Gastrocnemius medialis (tissue), 4 donors: ENCODE measurements around the gene GIT2. TPM values are rescaled to one million over a fixed set of nuclear protein-coding genes. Genes with fewer than 3 reads are reported as not detected.

ENCODE experiments used
- ATAC-seq, 2 donors: fragments of 150-250 bp; one replicate each; pipeline ENCODE4 v1.9.1; 2016
- DNase-seq, 2 donors: peaks; one replicate each; pipeline ENCODE4 v3.0.0-alpha.2; 2019
- H3K27ac ChIP-seq, 4 donors: fragments of 200-600 bp; sonication (generic); 1 replicate in 1 of 4; 2 replicates in 3 of 4; pipeline ENCODE4 v1.5.1; 2016 to 2018; ENCODE audit warnings: mild to moderate bottlenecking in 2 of 4, moderate library complexity in 1 of 4
- H3K27me3 ChIP-seq, 3 donors: fragments of 200-600 bp; sonication (generic) in 2 of 3; 1 replicate in 1 of 3; 2 replicates in 2 of 3; pipeline versions ENCODE4 v1.5.1 to v1.6.0; 2016 to 2019; ENCODE audit warnings: mild to moderate bottlenecking in 1 of 3, moderate library complexity in 1 of 3
- H3K36me3 ChIP-seq, 2 donors: fragments of 200-600 bp; sonication (generic) in 1 of 2; one replicate each; pipeline ENCODE4 v1.5.1; 2017 to 2018
- H3K4me1 ChIP-seq, 2 donors: fragments of 200-600 bp; sonication (generic) in 1 of 2; one replicate each; pipeline ENCODE4 v1.5.1; 2016 to 2017; ENCODE audit warnings: mild to moderate bottlenecking in 2 of 2
- H3K4me3 ChIP-seq, 4 donors: fragments of 200-600 bp; sonication (generic) in 3 of 4; 1 replicate in 1 of 4; 2 replicates in 3 of 4; pipeline ENCODE4 v1.5.1; 2016 to 2019; ENCODE audit warnings: mild to moderate bottlenecking in 2 of 4
- H3K9me3 ChIP-seq, 3 donors: fragments of 200-600 bp; sonication (generic) in 2 of 3; 1 replicate in 1 of 3; 2 replicates in 2 of 3; pipeline ENCODE4 v1.5.1; 2016 to 2019
- POLR2A ChIP-seq, 2 donors: fragments of 450-650 bp; IDR thresholded peaks; one replicate each; pipeline ENCODE4 v1.6.1; 2017; ENCODE audit warnings: antibody characterized with exemption in 2 of 2, mild to moderate bottlenecking in 2 of 2, moderate library complexity in 2 of 2
- in situ Hi-C, 4 donors: fragments of 200-750 bp; cut with MboI; loops; one replicate each; pipeline versions ENCODE4 v1.15.0 to v1.8.0; 2017; ENCODE audit warnings: low sequenced_read_pairs in 4 of 4
- intact Hi-C: fragments of 100-400 bp; cut with DNase I; formaldehyde crosslinking; loops from one replicate; pipeline ENCODE4 v1.15.1; 2023; ENCODE audit warnings: low total_unique reads
- total RNA-seq, 4 donors: library from RNA; depleted of rRNA; stranded (reverse); fragments of >200 nt; gene quantifications; one replicate each; pipeline versions ENCODE4 v1.1.0 to v1.2.3, GENCODE V29; 2016
- TF ChIP-seq, protein P1 (sequence below), 5 experiments: fragments of 450-650 bp in 3 of 5; fragments of 200-600 bp in 2 of 5; sonication (generic) in 2 of 5; IDR thresholded peaks in 4 of 5; conservative IDR thresholded peaks in 1 of 5; 1 replicate in 4 of 5; 2 replicates in 1 of 5; pipeline ENCODE4 v1.5.1; 2016 to 2019; ENCODE audit warnings: antibody characterized with exemption in 5 of 5, mild to moderate bottlenecking in 3 of 5, moderate library complexity in 3 of 5

Gene GIT2
- total RNA-seq, 4 donors from 2014 or later = 23.4 to 32.1 (median 23.6) TPM

DNA sequence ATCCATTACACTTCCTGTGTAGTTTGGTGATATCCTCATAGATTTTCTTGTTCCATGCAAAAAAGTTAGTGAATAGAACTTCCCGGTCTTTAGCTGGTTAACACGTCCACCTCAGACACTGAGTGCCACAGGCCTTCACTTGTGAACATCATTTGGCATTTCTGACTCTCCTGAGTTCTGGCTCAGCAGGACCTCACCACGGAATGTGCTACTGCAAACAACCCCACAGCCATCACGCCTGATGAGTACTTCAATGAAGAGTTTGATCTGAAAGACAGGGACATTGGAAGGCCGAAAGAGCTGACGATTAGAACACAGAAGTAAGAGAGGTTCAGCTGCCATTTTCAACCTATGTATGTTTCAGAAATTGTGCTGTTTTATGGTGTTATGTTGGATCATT lies 32.2 kb upstream of the GIT2 start:
- DNase-seq (no peak), ATAC-seq (no peak)
- in situ Hi-C loops (no loop called here), intact Hi-C loops (no loop called here)
- Histone ChIP-seq H3K4me1 (peaks cover 15 to 19% of the 10 kb centered on the region in 2 donors), H3K27ac (no peak overlapping the region), H3K36me3 (peaks cover 0 to 51% of the 10 kb centered on the region in 2 donors), H3K9me3 (no peaks in the 10 kb centered on the region), H3K27me3 (no peaks in the 10 kb centered on the region), H3K4me3 (no peak overlapping the region)
- TF ChIP-seq POLR2A (IDR thresholded peaks at IDR 0.05) = no peak
- TF ChIP-seq, protein P1, sequence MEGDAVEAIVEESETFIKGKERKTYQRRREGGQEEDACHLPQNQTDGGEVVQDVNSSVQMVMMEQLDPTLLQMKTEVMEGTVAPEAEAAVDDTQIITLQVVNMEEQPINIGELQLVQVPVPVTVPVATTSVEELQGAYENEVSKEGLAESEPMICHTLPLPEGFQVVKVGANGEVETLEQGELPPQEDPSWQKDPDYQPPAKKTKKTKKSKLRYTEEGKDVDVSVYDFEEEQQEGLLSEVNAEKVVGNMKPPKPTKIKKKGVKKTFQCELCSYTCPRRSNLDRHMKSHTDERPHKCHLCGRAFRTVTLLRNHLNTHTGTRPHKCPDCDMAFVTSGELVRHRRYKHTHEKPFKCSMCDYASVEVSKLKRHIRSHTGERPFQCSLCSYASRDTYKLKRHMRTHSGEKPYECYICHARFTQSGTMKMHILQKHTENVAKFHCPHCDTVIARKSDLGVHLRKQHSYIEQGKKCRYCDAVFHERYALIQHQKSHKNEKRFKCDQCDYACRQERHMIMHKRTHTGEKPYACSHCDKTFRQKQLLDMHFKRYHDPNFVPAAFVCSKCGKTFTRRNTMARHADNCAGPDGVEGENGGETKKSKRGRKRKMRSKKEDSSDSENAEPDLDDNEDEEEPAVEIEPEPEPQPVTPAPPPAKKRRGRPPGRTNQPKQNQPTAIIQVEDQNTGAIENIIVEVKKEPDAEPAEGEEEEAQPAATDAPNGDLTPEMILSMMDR (IDR thresholded peaks at IDR 0.05 in 4 of 5, conservative IDR thresholded peaks at IDR 0.05 in 1 of 5) = no peak

DNA sequence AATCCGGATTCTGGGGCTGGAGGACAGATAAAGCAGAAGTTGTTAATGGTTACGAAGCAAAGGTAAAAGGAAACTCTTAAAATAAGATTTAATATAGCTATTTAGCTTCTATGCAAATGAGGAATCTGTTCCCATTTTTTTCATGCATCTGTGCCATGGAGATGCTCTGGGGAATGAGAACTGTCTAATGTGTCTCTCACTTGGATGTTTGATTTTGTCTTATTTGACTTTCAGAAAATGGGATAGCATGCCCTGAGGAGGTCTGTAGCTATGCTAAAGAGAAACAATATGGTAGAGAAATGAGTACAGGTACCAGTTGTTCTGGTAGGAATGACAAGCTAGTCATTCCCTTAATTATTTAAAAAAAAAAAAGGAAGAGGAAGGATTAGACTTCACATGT lies 27.9 kb upstream of the GIT2 start:
- TF ChIP-seq, protein P1 (IDR thresholded peaks at IDR 0.05 in 4 of 5, conservative IDR thresholded peaks at IDR 0.05 in 1 of 5) = no peak
- DNase-seq (no peak), ATAC-seq (no peak)
- H3K36me3 ChIP-seq = peaks cover 0 to 45% of the 10 kb centered on the region in 2 donors
- intact Hi-C loops = no loop called here
- H3K27ac ChIP-seq = peak overlapping the region; percentile 30 to 50 (median 40)
- no peak overlapping the region for H3K4me3 ChIP-seq
- H3K9me3 ChIP-seq = no peaks in the 10 kb centered on the region
- no peaks in the 10 kb centered on the region for H3K27me3 ChIP-seq
- in situ Hi-C loops = no loop called here
- peaks cover 19 to 25% of the 10 kb centered on the region in 2 donors for H3K4me1 ChIP-seq

DNA sequence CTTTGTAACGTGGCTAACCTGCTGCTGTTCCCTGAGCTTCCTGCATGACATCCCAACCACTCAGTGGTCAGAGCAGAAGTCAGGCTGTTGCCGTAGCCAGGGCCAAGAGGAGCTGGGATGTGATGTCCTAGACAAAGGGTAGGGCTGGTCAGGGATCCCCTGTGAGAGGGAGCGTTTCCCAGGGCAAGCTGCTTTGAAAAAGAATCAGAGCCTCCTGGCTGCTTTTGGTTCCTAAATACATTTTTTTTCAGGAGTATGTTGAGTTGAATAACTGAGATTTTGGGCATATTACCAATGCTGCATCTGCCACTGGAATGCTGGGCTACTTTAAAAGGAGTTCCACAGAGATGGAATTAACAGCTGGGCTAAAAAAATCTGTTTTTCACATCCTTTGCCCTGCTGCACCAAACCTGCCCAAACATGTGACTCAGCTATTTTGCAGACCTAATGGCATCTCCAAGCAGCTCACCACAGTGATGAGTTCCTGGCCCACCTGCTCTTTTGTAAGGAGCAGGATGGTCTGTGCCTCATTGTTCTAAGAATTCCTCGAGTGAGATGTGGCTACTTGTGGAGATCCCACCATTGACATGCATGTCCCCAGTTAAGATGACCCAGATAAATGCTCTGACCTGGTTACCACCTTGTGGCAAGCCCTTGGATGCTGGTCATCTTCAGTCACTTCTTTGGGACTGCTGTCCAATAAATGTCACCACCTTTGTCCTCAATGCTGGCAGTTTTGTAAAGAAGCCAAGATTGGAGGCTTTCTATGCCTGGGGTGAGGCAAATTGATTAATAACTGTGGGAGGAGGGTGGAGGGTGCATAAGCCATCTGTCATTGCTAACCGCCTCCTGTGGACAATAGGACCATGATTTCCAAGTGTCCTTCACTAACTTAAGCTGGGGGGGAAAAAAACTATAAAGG lies 27.2 kb upstream of the GIT2 start:
- intact Hi-C loops (no loop called here), in situ Hi-C loops (no loop called here)
- H3K4me3 ChIP-seq = no peak overlapping the region
- H3K36me3 ChIP-seq = peaks cover 0 to 44% of the 10 kb centered on the region in 2 donors
- H3K4me1 ChIP-seq = peaks cover 19 to 25% of the 10 kb centered on the region in 2 donors
- no peak for TF ChIP-seq POLR2A (IDR thresholded peaks at IDR 0.05)
- TF ChIP-seq, protein P1 (IDR thresholded peaks at IDR 0.05 in 4 of 5, conservative IDR thresholded peaks at IDR 0.05 in 1 of 5) = no peak
- DNase-seq = no peak
- no peaks in the 10 kb centered on the region for H3K27me3 ChIP-seq
- H3K9me3 ChIP-seq = no peaks in the 10 kb centered on the region
- ATAC-seq = no peak
- H3K27ac ChIP-seq = peak overlapping the region in 3 of 4 donors; percentile 18 to 45 (median 34)

DNA sequence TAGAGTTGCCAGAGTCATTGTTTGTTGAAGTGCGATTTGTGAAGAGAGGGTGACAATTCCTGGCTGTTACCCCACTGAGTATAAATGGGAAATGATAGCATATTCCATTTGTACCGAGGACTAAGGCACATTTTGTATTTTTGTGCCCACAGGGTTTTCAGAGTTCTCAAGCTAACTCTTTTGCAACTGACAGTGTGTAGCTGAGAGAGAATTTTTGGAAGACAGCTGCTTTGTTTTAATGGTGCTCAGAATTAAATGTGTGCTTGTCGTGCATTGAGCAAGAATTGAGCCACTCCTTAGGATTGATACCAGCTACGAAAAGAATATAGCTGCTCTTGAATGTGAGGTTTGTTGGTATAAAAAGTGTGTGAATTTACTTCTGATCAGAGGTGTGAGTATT lies 24.8 kb upstream of the GIT2 start:
- in situ Hi-C loops = no loop called here
- Histone ChIP-seq H3K4me1 (peaks cover 19 to 25% of the 10 kb centered on the region in 2 donors), H3K27me3 (no peaks in the 10 kb centered on the region), H3K36me3 (peaks cover 0 to 49% of the 10 kb centered on the region in 2 donors), H3K9me3 (no peaks in the 10 kb centered on the region), H3K27ac (no peak overlapping the region), H3K4me3 (no peak overlapping the region)
- TF ChIP-seq POLR2A (IDR thresholded peaks at IDR 0.05) = no peak
- TF ChIP-seq, protein P1 (IDR thresholded peaks at IDR 0.05 in 4 of 5, conservative IDR thresholded peaks at IDR 0.05 in 1 of 5) = no peak
- DNase-seq = no peak
- intact Hi-C loops = no loop called here
- ATAC-seq = no peak
